ENCODE results near the gene STAT4.

DNA sequence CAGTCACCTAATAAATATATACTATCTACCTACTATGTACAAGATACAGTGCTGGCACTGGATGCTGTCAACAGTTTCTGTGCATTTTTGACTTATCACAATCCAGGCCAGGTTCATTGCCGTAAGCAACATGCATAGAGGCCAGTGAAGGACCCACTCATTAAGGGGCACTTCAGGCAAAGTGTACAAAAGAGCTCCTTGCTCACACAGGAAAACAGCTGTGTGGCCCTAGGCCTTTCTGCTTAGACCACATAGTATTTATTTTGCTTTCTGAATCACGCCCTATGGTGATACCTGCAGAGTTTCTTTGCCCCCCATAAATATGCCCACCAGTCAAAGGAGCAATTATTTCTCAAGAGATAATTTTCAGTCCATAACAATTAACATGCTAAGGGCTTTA is 39.6 kb upstream of the STAT4 start:
- TF ChIP-seq, protein P1, sequence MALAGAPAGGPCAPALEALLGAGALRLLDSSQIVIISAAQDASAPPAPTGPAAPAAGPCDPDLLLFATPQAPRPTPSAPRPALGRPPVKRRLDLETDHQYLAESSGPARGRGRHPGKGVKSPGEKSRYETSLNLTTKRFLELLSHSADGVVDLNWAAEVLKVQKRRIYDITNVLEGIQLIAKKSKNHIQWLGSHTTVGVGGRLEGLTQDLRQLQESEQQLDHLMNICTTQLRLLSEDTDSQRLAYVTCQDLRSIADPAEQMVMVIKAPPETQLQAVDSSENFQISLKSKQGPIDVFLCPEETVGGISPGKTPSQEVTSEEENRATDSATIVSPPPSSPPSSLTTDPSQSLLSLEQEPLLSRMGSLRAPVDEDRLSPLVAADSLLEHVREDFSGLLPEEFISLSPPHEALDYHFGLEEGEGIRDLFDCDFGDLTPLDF (CRISPR knock-in tag; IDR thresholded peaks at IDR 0.05): no peak
- TF ChIP-seq, protein P2, sequence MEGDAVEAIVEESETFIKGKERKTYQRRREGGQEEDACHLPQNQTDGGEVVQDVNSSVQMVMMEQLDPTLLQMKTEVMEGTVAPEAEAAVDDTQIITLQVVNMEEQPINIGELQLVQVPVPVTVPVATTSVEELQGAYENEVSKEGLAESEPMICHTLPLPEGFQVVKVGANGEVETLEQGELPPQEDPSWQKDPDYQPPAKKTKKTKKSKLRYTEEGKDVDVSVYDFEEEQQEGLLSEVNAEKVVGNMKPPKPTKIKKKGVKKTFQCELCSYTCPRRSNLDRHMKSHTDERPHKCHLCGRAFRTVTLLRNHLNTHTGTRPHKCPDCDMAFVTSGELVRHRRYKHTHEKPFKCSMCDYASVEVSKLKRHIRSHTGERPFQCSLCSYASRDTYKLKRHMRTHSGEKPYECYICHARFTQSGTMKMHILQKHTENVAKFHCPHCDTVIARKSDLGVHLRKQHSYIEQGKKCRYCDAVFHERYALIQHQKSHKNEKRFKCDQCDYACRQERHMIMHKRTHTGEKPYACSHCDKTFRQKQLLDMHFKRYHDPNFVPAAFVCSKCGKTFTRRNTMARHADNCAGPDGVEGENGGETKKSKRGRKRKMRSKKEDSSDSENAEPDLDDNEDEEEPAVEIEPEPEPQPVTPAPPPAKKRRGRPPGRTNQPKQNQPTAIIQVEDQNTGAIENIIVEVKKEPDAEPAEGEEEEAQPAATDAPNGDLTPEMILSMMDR (IDR thresholded peaks at IDR 0.05): no peak
- TF ChIP-seq TCF7 (CRISPR knock-in tag; IDR thresholded peaks at IDR 0.05; ENCODE audit: low read depth): no peak
- TF ChIP-seq, protein P3, sequence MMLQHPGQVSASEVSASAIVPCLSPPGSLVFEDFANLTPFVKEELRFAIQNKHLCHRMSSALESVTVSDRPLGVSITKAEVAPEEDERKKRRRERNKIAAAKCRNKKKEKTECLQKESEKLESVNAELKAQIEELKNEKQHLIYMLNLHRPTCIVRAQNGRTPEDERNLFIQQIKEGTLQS (CRISPR knock-in tag; conservative IDR thresholded peaks at IDR 0.05): no peak
- TF ChIP-seq, protein P4, sequence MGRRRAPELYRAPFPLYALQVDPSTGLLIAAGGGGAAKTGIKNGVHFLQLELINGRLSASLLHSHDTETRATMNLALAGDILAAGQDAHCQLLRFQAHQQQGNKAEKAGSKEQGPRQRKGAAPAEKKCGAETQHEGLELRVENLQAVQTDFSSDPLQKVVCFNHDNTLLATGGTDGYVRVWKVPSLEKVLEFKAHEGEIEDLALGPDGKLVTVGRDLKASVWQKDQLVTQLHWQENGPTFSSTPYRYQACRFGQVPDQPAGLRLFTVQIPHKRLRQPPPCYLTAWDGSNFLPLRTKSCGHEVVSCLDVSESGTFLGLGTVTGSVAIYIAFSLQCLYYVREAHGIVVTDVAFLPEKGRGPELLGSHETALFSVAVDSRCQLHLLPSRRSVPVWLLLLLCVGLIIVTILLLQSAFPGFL (CRISPR knock-in tag; IDR thresholded peaks at IDR 0.05; ENCODE audit: borderline replicate concordance): no peak
- no peak for TF ChIP-seq OVOL2 (CRISPR knock-in tag; IDR thresholded peaks at IDR 0.05; ENCODE audit: borderline replicate concordance)
- no peak for TF ChIP-seq FOXJ3 (CRISPR knock-in tag; IDR thresholded peaks at IDR 0.05; ENCODE audit: borderline replicate concordance)
- TF ChIP-seq, protein P5, sequence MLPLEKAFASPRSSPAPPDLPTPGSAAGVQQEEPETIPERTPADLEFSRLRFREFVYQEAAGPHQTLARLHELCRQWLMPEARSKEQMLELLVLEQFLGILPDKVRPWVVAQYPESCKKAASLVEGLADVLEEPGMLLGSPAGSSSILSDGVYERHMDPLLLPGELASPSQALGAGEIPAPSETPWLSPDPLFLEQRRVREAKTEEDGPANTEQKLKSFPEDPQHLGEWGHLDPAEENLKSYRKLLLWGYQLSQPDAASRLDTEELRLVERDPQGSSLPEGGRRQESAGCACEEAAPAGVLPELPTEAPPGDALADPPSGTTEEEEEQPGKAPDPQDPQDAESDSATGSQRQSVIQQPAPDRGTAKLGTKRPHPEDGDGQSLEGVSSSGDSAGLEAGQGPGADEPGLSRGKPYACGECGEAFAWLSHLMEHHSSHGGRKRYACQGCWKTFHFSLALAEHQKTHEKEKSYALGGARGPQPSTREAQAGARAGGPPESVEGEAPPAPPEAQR (CRISPR knock-in tag; IDR thresholded peaks at IDR 0.05): no peak
- TF ChIP-seq, protein P6, sequence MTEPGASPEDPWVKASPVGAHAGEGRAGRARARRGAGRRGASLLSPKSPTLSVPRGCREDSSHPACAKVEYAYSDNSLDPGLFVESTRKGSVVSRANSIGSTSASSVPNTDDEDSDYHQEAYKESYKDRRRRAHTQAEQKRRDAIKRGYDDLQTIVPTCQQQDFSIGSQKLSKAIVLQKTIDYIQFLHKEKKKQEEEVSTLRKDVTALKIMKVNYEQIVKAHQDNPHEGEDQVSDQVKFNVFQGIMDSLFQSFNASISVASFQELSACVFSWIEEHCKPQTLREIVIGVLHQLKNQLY (CRISPR knock-in tag; IDR thresholded peaks at IDR 0.05): no peak
- no peak for TF ChIP-seq ZNF671 (CRISPR knock-in tag; IDR thresholded peaks at IDR 0.05)
- TF ChIP-seq, protein P7, sequence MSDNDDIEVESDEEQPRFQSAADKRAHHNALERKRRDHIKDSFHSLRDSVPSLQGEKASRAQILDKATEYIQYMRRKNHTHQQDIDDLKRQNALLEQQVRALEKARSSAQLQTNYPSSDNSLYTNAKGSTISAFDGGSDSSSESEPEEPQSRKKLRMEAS (CRISPR knock-in tag; IDR thresholded peaks at IDR 0.05): no peak
